Large intestine (tissue), 3 donors: ENCODE data around the gene ZNF407. TPM values are rescaled to one million over a fixed set of nuclear protein-coding genes. Genes with fewer than 3 reads are reported as not detected.
A peak's percentile ranks its signal among the peaks of the same experiment; 100 is the strongest.

Experiments
- DNase-seq, 2 donors: peaks; one replicate each; pipeline versions ENCODE4 v3.0.0 to v3.0.0-alpha.2; 2013
- H3K27ac ChIP-seq: one replicate; pipeline ENCODE4 v1.5.1; 2013; ENCODE audit warnings: low read length
- H3K27me3 ChIP-seq: 2 replicates; pipeline ENCODE4 v1.6.1; 2013; ENCODE audit warnings: low read length; ENCODE audit not compliant: control insufficient read depth, insufficient read depth
- H3K36me3 ChIP-seq: 2 replicates; pipeline ENCODE4 v1.6.1; 2013; ENCODE audit warnings: low read length; ENCODE audit not compliant: control insufficient read depth, insufficient read depth
- H3K4me1 ChIP-seq: one replicate; pipeline ENCODE4 v1.6.1; 2013; ENCODE audit warnings: low read length; ENCODE audit not compliant: control insufficient read depth, insufficient read depth
- H3K4me3 ChIP-seq: one replicate; pipeline ENCODE4 v1.5.1; 2013; ENCODE audit warnings: low read length
- H3K9me3 ChIP-seq: one replicate; pipeline ENCODE4 v1.6.1; 2013; ENCODE audit warnings: mild to moderate bottlenecking, low read depth, low read length, moderate library complexity; ENCODE audit not compliant: control insufficient read depth
- WGBS: methylation state at CpG from one replicate; pipeline ENCODE4 v1.1.5; 2013; ENCODE audit warnings: low lambda C conversion rate; ENCODE audit not compliant: insufficient coverage; 5-methylcytosine and 5-hydroxymethylcytosine counted together
- polyA plus RNA-seq: library from polyadenylated mRNA; unstranded; fragments of 120-200 nt; gene quantifications from one replicate; pipeline ENCODE4 v1.2.1, GENCODE V29; 2013

Gene ZNF407
- polyA plus RNA-seq, 1 donor, result 6.6 TPM

DNA sequence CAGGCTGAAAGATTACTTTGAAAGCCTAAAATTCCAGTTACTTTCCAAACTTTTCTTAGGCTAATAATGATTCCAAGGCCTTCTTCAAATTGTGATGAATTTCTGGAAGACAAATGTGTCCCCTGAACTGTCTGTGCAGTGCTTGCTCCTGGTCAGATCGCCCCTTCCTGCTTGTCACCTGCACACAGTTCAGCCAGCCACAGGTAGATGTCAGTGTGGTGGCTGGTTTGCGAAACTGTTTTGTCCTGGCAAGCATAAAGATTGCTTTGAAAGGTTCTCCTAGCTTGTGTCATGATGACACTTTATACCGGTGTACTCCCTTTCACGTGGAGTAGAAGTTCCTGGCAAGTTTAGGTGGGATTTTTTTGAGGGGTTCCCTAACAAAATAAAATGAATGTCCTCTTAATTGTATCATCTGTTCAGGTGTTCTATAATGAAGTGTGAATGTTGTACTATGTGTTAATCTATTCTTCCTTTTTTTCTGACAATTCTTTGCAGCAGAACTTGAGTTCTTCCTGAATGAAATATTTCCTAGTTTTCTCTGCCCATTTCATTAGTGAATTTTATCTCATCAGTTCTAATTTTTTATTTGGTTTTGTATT, 298.8 kb downstream of the ZNF407 start:
- WGBS, result no CpG with 5 or more reads among the region's 4 CpGs
- Histone ChIP-seq H3K9me3 (no peaks in the 10 kb centered on the region), H3K27me3 (no peaks in the 10 kb centered on the region), H3K4me1 (no peaks in the 10 kb centered on the region), H3K36me3 (no peaks in the 10 kb centered on the region), H3K27ac (no peak overlapping the region), H3K4me3 (no peak overlapping the region)
- peak; percentile 49 to 63 for DNase-seq

DNA sequence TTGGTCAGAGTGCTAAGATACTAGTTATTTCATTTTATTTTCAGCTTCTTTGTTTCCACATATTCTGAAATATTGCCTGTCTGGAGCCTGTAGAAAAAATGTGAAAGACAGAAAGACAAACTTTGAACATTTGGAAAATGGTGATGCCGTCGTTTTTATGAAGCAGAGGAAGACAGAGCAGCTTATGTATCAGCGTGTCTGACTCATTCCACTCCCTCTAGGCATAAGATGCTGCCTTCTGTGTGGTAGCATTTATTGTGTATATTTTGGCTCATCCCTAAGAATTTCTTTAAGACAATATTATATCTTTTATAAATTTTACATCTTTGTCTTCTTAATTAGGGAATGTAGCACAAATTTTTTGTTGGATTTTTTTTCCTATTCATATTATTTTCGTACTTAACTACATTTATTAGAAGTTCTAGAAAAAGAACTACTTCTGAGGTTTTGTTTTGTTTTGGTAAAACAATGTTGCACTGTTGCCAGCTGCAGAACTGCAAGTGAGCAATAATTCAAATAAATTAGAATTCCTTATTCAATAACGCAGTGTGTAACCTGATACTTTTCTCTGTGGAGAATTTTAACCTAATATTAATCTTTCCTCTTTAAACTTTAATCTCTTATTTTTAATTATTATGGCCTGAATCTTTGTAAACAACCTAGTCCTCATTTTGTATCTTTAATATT, 300.4 kb downstream of the ZNF407 start:
- Histone ChIP-seq H3K9me3 (no peaks in the 10 kb centered on the region), H3K27me3 (no peaks in the 10 kb centered on the region), H3K4me3 (no peak overlapping the region), H3K27ac (no peak overlapping the region), H3K4me1 (no peaks in the 10 kb centered on the region), H3K36me3 (no peaks in the 10 kb centered on the region)
- WGBS, result 100% methylated on average over 3 of the region's 5 CpGs
- DNase-seq, result no peak

DNA sequence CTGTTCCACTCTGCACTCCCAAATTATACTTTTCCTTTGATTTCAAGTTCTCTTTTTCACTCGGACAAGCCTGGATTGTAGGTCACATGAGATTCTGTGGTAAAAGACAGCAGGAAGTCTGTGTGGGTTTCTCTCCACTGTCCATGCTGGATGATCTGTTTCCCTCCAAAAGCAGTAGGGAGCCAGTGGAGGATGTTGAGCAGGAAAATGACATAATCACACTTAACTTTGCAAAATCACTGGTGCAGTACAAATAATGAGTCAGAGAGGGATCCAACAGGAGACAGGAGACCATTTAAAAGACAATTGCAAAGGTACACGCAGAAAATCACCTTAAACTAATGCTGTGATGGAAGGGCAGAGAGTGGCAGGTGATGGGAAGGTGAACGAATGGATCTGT, 301.3 kb downstream of the ZNF407 start:
- 80% methylated on average over 1 of the region's 3 CpGs for WGBS
- H3K36me3 ChIP-seq, result no peaks in the 10 kb centered on the region
- no peaks in the 10 kb centered on the region for H3K9me3 ChIP-seq
- no peaks in the 10 kb centered on the region for H3K4me1 ChIP-seq
- H3K27me3 ChIP-seq, result no peaks in the 10 kb centered on the region
- no peak overlapping the region for H3K27ac ChIP-seq
- H3K4me3 ChIP-seq, result no peak overlapping the region
- no peak for DNase-seq

DNA sequence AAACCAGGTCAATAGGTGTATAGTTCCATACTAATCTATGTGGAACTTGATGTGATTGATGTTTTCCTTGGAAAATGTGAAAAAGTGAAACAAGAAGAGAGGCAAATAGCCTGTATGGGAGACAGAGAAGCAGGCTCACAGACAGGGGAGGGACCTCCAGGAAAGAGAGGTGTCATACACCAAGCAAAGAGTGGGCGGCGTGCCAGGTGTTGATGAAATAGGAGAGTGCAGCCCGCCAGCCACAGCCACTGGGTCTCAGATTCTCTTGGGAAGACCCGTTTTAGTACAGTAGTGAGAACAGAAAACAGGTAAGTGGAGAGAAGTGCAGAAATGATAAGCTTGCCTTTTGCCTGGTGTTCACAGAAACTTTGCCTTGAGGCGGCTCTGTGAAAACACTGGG, 301.9 kb downstream of the ZNF407 start:
- DNase-seq, result no peak
- H3K36me3 ChIP-seq, result no peaks in the 10 kb centered on the region
- no peak overlapping the region for H3K4me3 ChIP-seq
- H3K4me1 ChIP-seq, result no peaks in the 10 kb centered on the region
- H3K27me3 ChIP-seq, result no peaks in the 10 kb centered on the region
- H3K27ac ChIP-seq, result no peak overlapping the region
- no CpG with 5 or more reads among the region's 5 CpGs for WGBS
- no peaks in the 10 kb centered on the region for H3K9me3 ChIP-seq

DNA sequence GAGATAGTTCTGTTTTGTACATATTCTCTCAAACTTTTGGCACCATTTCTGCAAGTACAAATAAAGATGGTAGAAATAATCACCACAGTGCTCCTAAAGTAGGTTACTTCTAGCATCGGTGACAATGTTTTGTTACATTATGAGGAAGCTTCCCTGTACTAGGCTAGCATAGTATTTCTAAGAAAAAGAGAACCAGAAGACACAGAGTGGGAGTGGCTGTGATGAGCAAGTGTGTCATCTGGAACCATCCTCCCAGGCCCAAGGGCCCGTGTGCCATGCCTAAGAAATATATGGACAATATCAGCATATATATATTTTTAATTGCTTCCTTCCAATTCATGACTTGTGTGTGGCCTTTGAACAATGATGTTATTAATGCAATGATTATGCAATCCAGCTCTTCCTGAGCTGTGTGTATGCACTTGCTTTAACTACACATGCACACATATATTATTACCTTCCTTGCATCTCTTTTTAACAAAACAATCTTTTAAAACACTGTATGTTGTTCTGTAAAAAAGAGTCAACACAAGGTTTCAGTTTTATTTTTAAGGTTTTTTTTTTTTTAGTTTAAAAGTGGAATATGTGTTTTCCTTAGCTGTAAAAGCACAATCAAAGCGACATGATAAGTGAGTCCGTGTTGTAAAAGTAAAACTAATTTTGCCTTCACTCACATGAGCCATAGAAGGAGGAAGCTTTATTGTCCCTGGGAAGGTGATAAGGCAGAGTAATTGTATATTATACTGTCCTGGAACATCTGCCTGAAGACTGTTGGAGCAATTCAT, 303.9 kb downstream of the ZNF407 start:
- H3K27ac ChIP-seq, result peak overlapping the region; percentile 30
- no peak overlapping the region for H3K4me3 ChIP-seq
- no peaks in the 10 kb centered on the region for H3K36me3 ChIP-seq
- WGBS, result no CpG with 5 or more reads among the region's 4 CpGs
- no peaks in the 10 kb centered on the region for H3K27me3 ChIP-seq
- no peaks in the 10 kb centered on the region for H3K4me1 ChIP-seq
- peak; percentile 48 to 70 for DNase-seq
- no peaks in the 10 kb centered on the region for H3K9me3 ChIP-seq

DNA sequence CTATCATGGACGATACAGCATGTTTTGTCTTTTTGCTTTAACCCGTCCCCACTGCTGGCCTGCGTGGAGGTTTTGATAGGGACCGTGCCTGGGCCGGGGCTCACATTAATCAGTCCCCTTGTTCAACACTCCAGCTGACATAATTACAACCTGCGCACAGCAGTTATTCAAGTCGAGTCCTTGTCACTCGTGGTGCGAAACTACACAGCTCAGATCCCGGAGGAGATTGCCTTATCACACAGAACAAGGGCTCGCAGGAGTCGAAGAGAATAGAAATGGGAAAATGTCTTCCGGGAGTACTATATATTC, 304.4 kb downstream of the ZNF407 start:
- Histone ChIP-seq H3K9me3 (no peaks in the 10 kb centered on the region), H3K27me3 (no peaks in the 10 kb centered on the region), H3K4me1 (no peaks in the 10 kb centered on the region), H3K4me3 (no peak overlapping the region), H3K36me3 (no peaks in the 10 kb centered on the region), H3K27ac (peak overlapping the region; percentile 30)
- 60% methylated on average over 2 of the region's 13 CpGs for WGBS
- DNase-seq, result no peak

DNA sequence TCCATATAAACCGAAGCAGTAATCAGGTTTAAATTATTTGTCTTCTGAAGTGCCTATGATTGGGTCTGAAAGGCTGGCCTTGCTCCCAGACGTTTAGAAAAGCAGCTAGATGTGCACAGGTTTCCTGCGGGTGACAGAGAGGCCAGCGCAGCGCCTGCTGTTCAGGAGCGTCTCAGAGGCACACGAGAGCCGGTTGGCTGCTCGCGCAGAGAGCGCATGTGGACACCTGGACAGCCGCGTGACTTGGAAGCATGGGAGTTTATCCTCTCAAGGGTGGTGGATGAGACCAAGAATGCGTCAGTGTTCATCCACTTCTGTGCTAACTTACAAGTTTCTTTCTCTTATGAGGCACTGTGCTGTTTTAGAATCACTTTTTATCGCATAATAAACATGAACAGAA, 307.6 kb downstream of the ZNF407 start:
- DNase-seq, result peak in 1 of 2 donors; percentile 12
- WGBS, result 76% methylated on average over 2 of the region's 15 CpGs
- Histone ChIP-seq H3K27ac (no peak overlapping the region), H3K27me3 (no peaks in the 10 kb centered on the region), H3K4me3 (no peak overlapping the region), H3K4me1 (no peaks in the 10 kb centered on the region), H3K36me3 (no peaks in the 10 kb centered on the region), H3K9me3 (no peaks in the 10 kb centered on the region)

DNA sequence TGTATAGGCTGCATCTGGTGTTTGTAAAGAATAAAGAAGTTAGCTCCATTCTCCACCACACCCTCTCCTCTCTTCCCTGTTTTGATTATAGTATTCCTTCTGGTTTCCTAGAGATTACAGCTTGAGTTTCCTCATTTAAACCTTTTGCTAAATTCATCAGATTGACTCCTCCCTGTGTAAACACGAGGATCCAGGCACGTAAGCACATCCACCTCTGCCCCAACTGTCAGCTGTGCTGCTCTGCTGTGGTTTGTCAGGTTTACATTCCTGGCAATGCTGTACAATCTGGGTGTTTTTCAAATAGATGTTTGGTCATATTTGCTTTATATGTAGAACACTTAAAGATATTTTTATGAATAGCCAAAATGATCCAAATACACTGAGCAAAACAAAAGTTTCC, 308.5 kb downstream of the ZNF407 start:
- Histone ChIP-seq H3K4me3 (no peak overlapping the region), H3K27ac (no peak overlapping the region), H3K27me3 (no peaks in the 10 kb centered on the region), H3K4me1 (no peaks in the 10 kb centered on the region), H3K36me3 (no peaks in the 10 kb centered on the region), H3K9me3 (no peaks in the 10 kb centered on the region)
- no CpG with 5 or more reads among the region's 2 CpGs for WGBS
- peak in 1 of 2 donors; percentile 23 for DNase-seq

DNA sequence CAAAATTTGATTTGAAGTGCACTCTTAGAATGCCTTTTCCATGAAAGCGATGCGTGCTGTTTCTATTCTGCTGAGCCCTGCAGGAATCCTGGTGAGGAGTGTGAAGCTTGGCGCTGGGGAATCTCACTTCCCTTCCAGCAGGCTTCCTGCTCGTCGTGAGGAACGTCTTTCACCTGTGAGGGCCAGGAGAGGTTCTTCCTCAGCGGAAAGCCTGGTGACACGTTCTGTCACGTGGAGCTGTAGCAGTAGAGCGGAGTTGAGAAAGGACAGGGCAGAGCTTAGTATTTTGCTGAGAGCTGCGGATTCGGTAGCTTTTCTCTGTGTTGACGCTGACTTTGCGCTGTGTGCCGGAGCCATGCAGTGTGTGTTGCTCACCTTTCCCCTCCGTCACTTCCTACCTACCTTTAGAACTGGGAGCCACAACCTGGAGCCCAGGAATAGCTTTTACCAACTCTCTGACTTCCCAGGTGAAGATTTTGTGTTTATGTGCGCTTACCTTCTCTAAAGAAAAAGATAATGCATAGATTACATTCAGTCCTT, 316.5 kb downstream of the ZNF407 start:
- no peak overlapping the region for H3K4me3 ChIP-seq
- no peak for DNase-seq
- WGBS, result 100% methylated on average over 2 of the region's 17 CpGs

DNA sequence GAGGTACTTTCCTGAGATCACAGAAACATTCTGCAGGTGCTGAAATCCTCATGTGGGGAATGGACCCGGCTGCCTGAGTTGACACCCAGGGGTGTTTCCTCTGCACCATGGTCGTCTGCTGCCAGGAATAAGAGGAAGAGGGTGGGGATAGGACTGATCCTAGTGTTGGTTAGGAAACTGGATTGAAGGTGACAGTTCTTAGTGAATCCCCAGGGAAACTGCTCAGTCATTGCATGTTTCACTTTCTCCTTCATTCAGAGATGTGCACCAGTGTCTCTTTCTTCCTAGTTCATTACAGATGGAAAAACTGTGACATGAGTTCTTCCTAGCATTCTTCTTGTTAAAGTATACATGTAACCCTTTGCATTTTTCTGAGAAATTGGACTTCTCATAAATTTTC, 317.0 kb downstream of the ZNF407 start:
- Histone ChIP-seq H3K4me1 (no peaks in the 10 kb centered on the region), H3K27me3 (no peaks in the 10 kb centered on the region), H3K4me3 (no peak overlapping the region), H3K27ac (no peak overlapping the region), H3K9me3 (no peaks in the 10 kb centered on the region), H3K36me3 (no peaks in the 10 kb centered on the region)
- WGBS, result no CpG with 5 or more reads among the region's 2 CpGs
- DNase-seq, result no peak

More for the DNA sequence above, 316.5 kb downstream of the ZNF407 start:
- H3K27me3 ChIP-seq, result no peaks in the 10 kb centered on the region
- H3K9me3 ChIP-seq, result no peaks in the 10 kb centered on the region
- no peaks in the 10 kb centered on the region for H3K4me1 ChIP-seq
- H3K36me3 ChIP-seq, result no peaks in the 10 kb centered on the region
- no peak overlapping the region for H3K27ac ChIP-seq
